ENCODE data around the gene RIC8B.

GRCh38 chr12:106831699-106832098 lies 57.2 kb downstream of the RIC8B start:
- TF ChIP-seq CTCF (conservative IDR thresholded peaks at IDR 0.05; ENCODE audit: low read length) (no peak), EZH2phosphoT487 (IDR thresholded peaks at IDR 0.05; ENCODE audit: borderline replicate concordance) (no peak)
